Daoy (cell line): ENCODE data around the gene MLEC. TPM values are rescaled to one million over a fixed set of nuclear protein-coding genes. Genes with fewer than 3 reads are reported as not detected.
A peak's percentile ranks its signal among the peaks of the same experiment; 100 is the strongest.
"Not testable (repeated sequence)": the region's sequence is repeated elsewhere in the genome, so short reads cannot be mapped to it uniquely, and the experiment has no call there.

Experiments used
- DNase-seq: peaks from one replicate; pipeline ENCODE4 v3.0.0-alpha.2; 2015; ENCODE audit warnings: low read depth
- total RNA-seq: library from RNA; depleted of rRNA; stranded (reverse); fragments of >200 nt; shearing (Covaris generic); gene quantifications from 2 replicates; pipeline ENCODE4 v1.2.3, GENCODE V29; 2014

Gene MLEC
- total RNA-seq, 1 experiment from 2014 or later: 108 TPM

GRCh38 chr12:120720987-120721801 is 34.2 kb downstream of the MLEC start:
- no peak for DNase-seq

- no peak for DNase-seq
These were observed 34.9 kb downstream of the MLEC start for GRCh38 chr12:120721866-120722265.

DNA sequence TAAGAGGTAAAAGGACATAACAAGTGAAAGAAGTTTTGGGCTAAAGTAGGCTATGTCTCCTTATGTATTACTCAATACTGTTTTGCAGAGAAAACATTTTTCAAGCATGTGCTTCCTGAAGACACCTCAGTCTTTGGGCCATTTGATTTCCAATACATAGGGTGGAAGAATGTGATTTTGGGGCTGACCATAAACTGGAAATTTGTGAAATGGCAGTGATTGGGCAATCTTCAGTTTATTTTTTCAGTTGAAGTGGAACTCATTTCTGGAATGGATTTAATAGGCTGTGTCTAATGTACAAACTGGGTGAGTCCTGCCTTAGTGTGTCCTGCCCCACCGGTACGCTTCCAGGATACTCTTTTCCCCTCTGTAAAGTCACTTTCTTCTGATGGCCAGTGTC is 35.8 kb downstream of the MLEC start:
- DNase-seq: no peak

- DNase-seq: no peak
These were observed 37.8 kb downstream of the MLEC start for GRCh38 chr12:120724720-120725119.

DNA sequence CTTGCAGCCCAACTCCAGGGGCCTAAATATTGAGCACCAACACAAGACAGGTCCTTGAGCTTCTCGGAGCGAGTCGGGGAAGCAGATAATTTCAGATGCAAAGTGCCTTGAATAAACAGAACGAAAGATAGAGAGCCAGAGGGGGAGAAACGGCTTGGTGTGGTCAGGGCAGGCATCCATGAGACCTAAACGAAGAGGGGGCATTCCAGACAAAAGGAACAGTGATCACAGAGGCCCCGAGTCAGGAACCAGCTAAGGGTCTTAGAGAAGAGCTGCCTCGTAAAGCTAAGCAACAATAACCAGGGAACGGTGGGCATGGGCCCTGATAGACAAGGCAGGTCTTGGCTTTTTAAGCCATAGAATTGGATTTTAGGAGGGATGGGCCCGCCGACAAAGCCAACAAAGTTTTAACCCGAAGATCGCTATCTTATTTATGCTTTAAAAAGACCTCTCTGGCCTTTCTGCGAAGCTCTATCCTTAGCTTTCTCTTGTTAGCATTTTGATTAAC is 38.3 kb downstream of the MLEC start:
- no peak for DNase-seq

DNA sequence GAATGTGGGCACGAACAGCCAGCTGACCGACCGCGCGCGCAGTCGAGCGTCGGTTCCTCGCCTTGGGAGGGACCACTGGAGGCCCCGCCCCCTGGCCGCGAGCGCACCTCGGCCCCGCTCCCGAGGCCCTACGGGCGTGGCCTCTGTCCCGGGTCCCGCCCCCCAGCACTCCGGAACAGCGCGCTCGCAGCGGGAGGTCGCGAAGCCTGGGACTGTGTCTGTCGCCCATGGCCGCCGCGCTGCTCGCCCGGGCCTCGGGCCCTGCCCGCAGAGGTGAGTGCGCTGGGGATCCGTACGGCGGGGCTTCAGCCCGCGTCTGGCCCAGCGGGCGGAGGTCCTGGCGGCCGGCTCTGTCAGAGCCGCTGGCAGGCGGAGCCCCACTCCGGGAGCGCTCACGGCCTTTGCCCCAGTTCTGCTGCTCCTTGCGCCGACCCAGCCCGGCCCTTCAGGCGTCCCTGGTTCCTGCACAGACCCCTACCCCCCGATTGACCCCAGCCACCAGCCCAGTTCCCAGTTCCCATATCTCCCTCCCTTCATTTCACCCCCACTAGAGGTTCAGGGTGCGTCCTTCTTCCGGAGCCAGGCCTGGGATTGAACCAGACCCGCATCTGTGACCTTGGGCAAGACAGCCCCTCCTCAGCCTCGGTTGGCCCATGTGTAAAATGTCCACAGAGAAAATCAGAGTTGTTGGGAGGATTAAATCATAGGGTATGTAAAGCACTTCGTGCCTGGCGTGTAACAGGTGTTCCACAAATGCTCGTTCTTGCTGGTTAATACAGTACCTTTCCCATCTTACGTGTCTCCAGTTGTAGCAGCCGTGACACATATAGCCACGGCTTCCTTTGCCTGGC is 38.9 kb downstream of the MLEC start, which contains the start of gene ACADS:
Gene ACADS, plus strand, starts transcription at position 168 of the 851 bp plus-strand sequence. Its CDS starts 60 bp downstream, at position 228.
- DNase-seq: peak; percentile 93

DNA sequence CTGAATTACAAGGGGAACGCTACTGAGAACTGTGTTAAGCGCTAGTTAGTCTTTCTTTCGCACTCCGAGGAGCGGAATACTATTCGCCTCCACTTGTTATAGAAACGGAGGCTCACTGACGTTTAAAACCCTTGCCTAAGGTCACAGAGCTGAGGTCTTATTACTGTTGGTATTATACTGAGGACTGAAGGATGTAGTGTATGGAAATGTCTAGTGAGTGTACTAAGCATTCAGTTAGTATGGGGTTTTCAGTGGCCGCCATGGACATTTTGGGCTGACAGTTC is 39.5 kb downstream of the MLEC start:
- DNase-seq: no peak

- no peak for DNase-seq
These were observed 40.0 kb downstream of the MLEC start for GRCh38 chr12:120726961-120727360.

DNA sequence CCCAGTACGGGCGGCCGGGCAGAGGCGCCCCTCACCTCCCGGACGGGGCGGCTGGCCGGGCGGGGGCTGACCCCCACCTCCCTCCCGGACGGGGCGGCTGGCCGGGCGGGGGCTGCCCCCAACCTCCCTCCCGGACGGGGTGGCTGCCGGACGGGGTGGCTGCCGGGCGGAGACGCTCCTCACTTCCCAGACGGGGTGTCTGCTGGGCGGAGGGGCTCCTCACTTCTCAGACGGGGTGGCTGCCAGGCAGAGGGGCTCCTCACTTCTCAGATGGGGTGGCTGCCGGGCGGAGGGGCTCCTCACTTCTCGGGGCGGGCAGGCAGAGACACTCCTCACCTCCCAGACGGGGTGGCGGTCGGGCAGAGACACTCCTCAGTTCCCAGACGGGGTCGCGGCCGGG is 45.2 kb downstream of the MLEC start:
- DNase-seq: not testable (repeated sequence)

DNA sequence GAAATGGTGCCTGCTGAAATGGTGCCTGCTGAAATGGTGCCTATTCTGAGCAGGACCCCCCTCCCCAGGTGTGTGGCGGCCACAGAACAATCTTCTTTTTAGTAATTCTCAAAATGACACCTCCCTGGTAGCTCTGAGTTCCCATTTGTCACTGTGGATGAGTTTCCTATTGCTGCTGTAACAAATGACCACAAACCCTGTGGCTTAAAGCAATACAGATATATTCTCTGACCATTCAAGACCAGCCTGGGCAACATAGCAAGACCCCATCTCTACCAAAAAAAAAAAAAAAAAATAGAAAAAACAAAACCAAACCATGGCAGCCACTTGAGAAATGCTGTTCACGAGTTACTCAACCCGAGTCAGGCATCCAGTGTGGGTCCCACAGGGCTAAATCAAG is 46.6 kb downstream of the MLEC start:
- DNase-seq: no peak

GRCh38 chr12:120734210-120734609 is 47.3 kb downstream of the MLEC start:
- DNase-seq: no peak

- DNase-seq: no peak
These were observed 48.2 kb downstream of the MLEC start for GRCh38 chr12:120735181-120735580.

DNA sequence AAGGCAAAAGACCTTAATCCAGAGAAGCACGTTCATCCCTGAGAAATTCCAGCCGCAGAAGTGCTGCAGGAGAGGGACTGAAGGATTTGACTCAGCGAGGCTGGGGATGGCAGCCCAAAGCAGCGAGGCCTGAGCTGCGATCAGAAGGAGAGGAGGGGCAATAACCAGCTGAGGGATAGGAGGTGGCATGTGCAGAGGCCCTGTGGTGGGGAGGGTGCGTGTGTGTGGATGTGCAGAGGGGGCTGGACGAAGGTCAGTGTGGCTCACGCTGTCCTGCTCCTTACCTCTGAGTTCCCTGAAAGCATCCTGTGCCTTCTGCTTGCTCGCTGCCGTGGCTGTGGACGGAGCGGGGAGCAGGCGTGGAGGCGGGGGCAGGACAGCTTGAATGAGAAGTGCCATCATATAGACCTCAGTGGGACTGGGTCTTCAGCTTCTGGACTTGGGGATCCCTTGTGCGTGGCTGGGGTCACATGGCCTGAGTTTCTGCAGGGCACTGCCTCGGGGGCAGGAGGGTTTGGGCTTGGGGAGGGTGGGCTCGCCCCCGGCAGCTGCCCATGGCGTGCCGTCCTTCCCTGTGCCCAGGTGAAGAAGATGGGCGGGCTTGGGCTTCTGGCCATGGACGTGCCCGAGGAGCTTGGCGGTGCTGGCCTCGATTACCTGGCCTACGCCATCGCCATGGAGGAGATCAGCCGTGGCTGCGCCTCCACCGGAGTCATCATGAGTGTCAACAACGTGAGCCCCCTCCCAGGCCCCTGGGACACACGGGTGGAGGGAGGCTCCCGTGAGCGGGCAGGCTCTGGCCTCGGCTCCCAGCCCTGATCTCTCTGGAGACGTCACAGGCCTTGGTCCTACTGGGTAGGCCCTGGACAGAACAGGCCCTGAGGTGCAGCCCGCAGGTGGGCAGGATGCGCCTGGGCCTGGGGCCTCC is 49.7 kb downstream of the MLEC start:
- DNase-seq: no peak

GRCh38 chr12:120737557-120738251 is 50.8 kb downstream of the MLEC start:
- DNase-seq: peak; percentile 36

GRCh38 chr12:120738252-120739030 is 51.5 kb downstream of the MLEC start:
- DNase-seq: no peak

DNA sequence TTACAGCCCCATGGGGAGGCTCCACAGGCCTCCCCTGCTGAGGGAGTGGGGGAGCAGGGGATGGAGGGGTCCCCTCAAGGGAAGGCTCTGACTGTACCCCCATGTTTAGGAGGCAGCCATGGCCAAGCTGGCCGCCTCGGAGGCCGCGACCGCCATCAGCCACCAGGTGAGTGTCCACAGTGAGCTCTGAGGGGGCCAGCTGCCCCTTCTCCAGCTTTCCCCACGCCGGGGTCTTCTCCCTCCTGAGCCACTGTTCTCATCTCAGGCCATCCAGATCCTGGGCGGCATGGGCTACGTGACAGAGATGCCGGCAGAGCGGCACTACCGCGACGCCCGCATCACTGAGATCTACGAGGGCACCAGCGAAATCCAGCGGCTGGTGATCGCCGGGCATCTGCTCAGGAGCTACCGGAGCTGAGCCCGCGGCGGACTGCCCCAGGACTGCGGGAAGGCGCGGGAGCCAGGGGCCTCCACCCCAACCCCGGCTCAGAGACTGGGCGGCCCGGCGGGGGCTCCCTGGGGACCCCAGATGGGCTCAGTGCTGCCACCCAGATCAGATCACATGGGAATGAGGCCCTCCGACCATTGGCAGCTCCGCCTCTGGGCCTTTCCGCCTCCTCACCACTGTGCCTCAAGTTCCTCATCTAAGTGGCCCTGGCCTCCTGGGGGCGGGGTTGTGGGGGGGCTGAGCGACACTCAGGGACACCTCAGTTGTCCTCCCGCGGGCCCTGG is 52.2 kb downstream of the MLEC start:
- no peak for DNase-seq

- DNase-seq: no peak
These were observed 53.1 kb downstream of the MLEC start for GRCh38 chr12:120739821-120740613.

DNA sequence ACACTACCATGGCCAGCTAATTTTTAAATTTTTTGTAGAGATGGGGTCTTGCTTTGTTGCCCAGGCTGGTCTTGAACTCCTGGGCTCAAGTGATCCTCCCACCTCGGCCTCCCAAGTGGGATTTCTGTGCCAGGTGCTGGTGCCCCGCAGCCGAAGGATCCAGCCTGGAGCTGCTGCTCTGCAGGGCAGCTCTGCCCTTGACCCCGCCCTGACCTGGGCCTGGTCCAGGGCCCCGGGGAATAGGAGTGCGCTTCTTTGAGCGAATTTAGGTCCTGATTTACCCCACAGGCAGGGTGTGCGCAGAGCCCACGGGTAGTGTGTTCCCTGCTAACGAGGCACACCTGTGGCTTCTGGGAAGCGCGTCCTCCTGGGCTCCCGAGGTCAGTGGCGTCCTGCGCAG is 53.9 kb downstream of the MLEC start:
- DNase-seq: no peak
